Mammary epithelial cell (primary cell): ENCODE results near the gene RBM18.

ENCODE experiments used
- CTCF ChIP-seq, 2 donors: IDR thresholded peaks in 1 of 2; conservative IDR thresholded peaks in 1 of 2; 2 replicates each; pipeline ENCODE4 v1.5.1; 2011 to 2012; ENCODE audit warnings: inconsistent platforms in 2 of 2, low read length in 2 of 2, mild to moderate bottlenecking in 2 of 2, control low read depth in 1 of 2, low read depth in 1 of 2; ENCODE audit not compliant: insufficient read depth in 1 of 2; ENCODE audit errors: extremely low read depth in 1 of 2
- EZH2 ChIP-seq: IDR thresholded peaks from 2 replicates; pipeline ENCODE4 v1.6.1; 2012; ENCODE audit warnings: low read length, inconsistent platforms, borderline replicate concordance

- TF ChIP-seq EZH2 (no peak), CTCF (conservative IDR thresholded peaks at IDR 0.05 in 1 of 2, IDR thresholded peaks at IDR 0.05 in 1 of 2; ENCODE audit: extremely low read depth in 1 of 2, insufficient read depth in 1 of 2, low read depth in 1 of 2, low read length in 2 of 2) (no peak)
These were observed 46.3 kb downstream of the RBM18 start for GRCh38 chr9:122218071-122218934.
